Measurements from ENCODE around the gene SNX11.

- no peak for TF ChIP-seq CTCF (IDR thresholded peaks at IDR 0.05; ENCODE audit: low read depth, low read length, missing input control)
- TF ChIP-seq MAX (IDR thresholded peaks at IDR 0.05), result no peak
- TF ChIP-seq ZBTB33 (IDR thresholded peaks at IDR 0.05), result no peak
- TF ChIP-seq, protein P1, sequence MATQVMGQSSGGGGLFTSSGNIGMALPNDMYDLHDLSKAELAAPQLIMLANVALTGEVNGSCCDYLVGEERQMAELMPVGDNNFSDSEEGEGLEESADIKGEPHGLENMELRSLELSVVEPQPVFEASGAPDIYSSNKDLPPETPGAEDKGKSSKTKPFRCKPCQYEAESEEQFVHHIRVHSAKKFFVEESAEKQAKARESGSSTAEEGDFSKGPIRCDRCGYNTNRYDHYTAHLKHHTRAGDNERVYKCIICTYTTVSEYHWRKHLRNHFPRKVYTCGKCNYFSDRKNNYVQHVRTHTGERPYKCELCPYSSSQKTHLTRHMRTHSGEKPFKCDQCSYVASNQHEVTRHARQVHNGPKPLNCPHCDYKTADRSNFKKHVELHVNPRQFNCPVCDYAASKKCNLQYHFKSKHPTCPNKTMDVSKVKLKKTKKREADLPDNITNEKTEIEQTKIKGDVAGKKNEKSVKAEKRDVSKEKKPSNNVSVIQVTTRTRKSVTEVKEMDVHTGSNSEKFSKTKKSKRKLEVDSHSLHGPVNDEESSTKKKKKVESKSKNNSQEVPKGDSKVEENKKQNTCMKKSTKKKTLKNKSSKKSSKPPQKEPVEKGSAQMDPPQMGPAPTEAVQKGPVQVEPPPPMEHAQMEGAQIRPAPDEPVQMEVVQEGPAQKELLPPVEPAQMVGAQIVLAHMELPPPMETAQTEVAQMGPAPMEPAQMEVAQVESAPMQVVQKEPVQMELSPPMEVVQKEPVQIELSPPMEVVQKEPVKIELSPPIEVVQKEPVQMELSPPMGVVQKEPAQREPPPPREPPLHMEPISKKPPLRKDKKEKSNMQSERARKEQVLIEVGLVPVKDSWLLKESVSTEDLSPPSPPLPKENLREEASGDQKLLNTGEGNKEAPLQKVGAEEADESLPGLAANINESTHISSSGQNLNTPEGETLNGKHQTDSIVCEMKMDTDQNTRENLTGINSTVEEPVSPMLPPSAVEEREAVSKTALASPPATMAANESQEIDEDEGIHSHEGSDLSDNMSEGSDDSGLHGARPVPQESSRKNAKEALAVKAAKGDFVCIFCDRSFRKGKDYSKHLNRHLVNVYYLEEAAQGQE (IDR thresholded peaks at IDR 0.05), result no peak
- TF ChIP-seq SP1 (IDR thresholded peaks at IDR 0.05), result no peak
These were observed 24.8 kb downstream of the SNX11 start for GRCh38 chr17:48132385-48132784.

Data from liver (tissue), 3 donors.